ENCODE results near the gene SLIT3.

- TF ChIP-seq SUZ12 (IDR thresholded peaks at IDR 0.05) (no peak), FOXM1 (IDR thresholded peaks at IDR 0.05; ENCODE audit: borderline replicate concordance) (no peak), ELF4 (IDR thresholded peaks at IDR 0.05) (no peak), ZNF384 (IDR thresholded peaks at IDR 0.05) (no peak), TARDBP (IDR thresholded peaks at IDR 0.05) (no peak), SP1 (IDR thresholded peaks at IDR 0.05) (no peak), ARNT (IDR thresholded peaks at IDR 0.05) (no peak), FOXA1 (IDR thresholded peaks at IDR 0.05) (no peak), BHLHE40 (IDR thresholded peaks at IDR 0.05; ENCODE audit: borderline replicate concordance) (no peak), HDGF (IDR thresholded peaks at IDR 0.05; ENCODE audit: borderline replicate concordance) (no peak), NFRKB (IDR thresholded peaks at IDR 0.05) (no peak), L3MBTL2 (conservative IDR thresholded peaks at IDR 0.05) (no peak)
Measured at GRCh38 chr5:168932400-168933189, 368.3 kb downstream of the SLIT3 start.
